H9 (cell line): ENCODE data around the gene PLEKHM1. TPM values are rescaled to one million over a fixed set of nuclear protein-coding genes. Genes with fewer than 3 reads are reported as not detected.
A peak's percentile ranks its signal among the peaks of the same experiment; 100 is the strongest.

Source experiments
- DNase-seq: peaks from one replicate; pipeline ENCODE4 v3.0.0-alpha.2; 2017
- H2AFZ ChIP-seq: one replicate; pipeline ENCODE4 v1.6.1; 2013; ENCODE audit warnings: mild to moderate bottlenecking, low read length, control low read depth, moderate library complexity
- H2AK5ac ChIP-seq: 2 replicates; pipeline ENCODE4 v1.6.1; 2013; ENCODE audit warnings: low read length, control low read depth, mixed read lengths; ENCODE audit not compliant: insufficient read length
- H2BK120ac ChIP-seq: one replicate; pipeline ENCODE4 v1.6.1; 2013; ENCODE audit warnings: low read depth, mild to moderate bottlenecking, low read length, control low read depth, inconsistent platforms; ENCODE audit not compliant: poor library complexity, severe bottlenecking
- H2BK12ac ChIP-seq: 2 replicates; pipeline ENCODE4 v1.6.1; 2013; ENCODE audit warnings: low read length, control low read depth, mixed read lengths, low read depth; ENCODE audit not compliant: insufficient read length
- H2BK15ac ChIP-seq: 2 replicates; pipeline ENCODE4 v1.6.1; 2013; ENCODE audit warnings: low read depth, low read length, control low read depth
- H2BK20ac ChIP-seq: one replicate; pipeline ENCODE4 v1.6.1; 2013; ENCODE audit warnings: low read depth, mild to moderate bottlenecking, low read length, control low read depth, inconsistent platforms; ENCODE audit not compliant: poor library complexity, severe bottlenecking
- H2BK5ac ChIP-seq: 2 replicates; pipeline ENCODE4 v1.6.1; 2013; ENCODE audit warnings: low read length, control low read depth, mixed read lengths; ENCODE audit not compliant: insufficient read length
- H3K14ac ChIP-seq: 2 replicates; pipeline ENCODE4 v1.6.1; 2013; ENCODE audit warnings: low read length, control low read depth; ENCODE audit not compliant: insufficient read depth
- H3K18ac ChIP-seq: 2 replicates; pipeline ENCODE4 v1.6.1; 2013; ENCODE audit warnings: low read depth, mild to moderate bottlenecking, mixed read lengths, low read length, control low read depth; ENCODE audit not compliant: insufficient read length
- H3K23ac ChIP-seq: 2 replicates; pipeline ENCODE4 v1.6.1; 2013; ENCODE audit warnings: low read length, control low read depth, mixed read lengths, low read depth; ENCODE audit not compliant: insufficient read length
- H3K23me2 ChIP-seq: 2 replicates; pipeline ENCODE4 v1.6.1; 2013; ENCODE audit warnings: low read depth, mild to moderate bottlenecking, mixed read lengths, low read length, control low read depth; ENCODE audit not compliant: insufficient read length, poor library complexity, severe bottlenecking
- H3K27ac ChIP-seq: 2 replicates; pipeline ENCODE4 v1.5.1; 2013; ENCODE audit warnings: low read length, control low read depth, mixed read lengths, low read depth; ENCODE audit not compliant: insufficient read length
- H3K27me3 ChIP-seq: 2 replicates; pipeline ENCODE4 v1.6.1; 2013; ENCODE audit warnings: low read length, control low read depth, inconsistent platforms; ENCODE audit not compliant: insufficient read depth
- H3K4ac ChIP-seq: 2 replicates; pipeline ENCODE4 v1.6.1; 2013; ENCODE audit warnings: low read depth, mild to moderate bottlenecking, control low read depth, inconsistent platforms, low read length, moderate library complexity
- H3K4me1 ChIP-seq: 2 replicates; pipeline ENCODE4 v1.6.1; 2013; ENCODE audit warnings: low read length, control low read depth, inconsistent platforms; ENCODE audit not compliant: insufficient read depth
- H3K4me2 ChIP-seq: 2 replicates; pipeline ENCODE4 v1.6.1; 2013; ENCODE audit warnings: low read length, control low read depth, mixed read lengths; ENCODE audit not compliant: insufficient read length, insufficient read depth
- H3K56ac ChIP-seq: 2 replicates; pipeline ENCODE4 v1.6.1; 2013; ENCODE audit warnings: low read depth, mild to moderate bottlenecking, mixed read lengths, low read length, control low read depth; ENCODE audit not compliant: insufficient read length
- H3K79me1 ChIP-seq: 2 replicates; pipeline ENCODE4 v1.6.1; 2013; ENCODE audit warnings: low read depth, mild to moderate bottlenecking, moderate library complexity, low read length, control low read depth, inconsistent platforms; ENCODE audit not compliant: insufficient read depth, poor library complexity, severe bottlenecking
- H3K79me2 ChIP-seq: 2 replicates; pipeline ENCODE4 v1.6.1; 2013; ENCODE audit warnings: low read length, control low read depth, inconsistent platforms; ENCODE audit not compliant: insufficient read depth
- H3K9ac ChIP-seq: 2 replicates; pipeline ENCODE4 v1.6.1; 2013; ENCODE audit warnings: low read length, control low read depth, mixed read lengths; ENCODE audit not compliant: insufficient read length; ENCODE audit errors: extremely low read depth
- H3K9me3 ChIP-seq: one replicate; pipeline ENCODE4 v1.6.1; 2013; ENCODE audit warnings: low read depth, low read length, inconsistent platforms; ENCODE audit not compliant: control insufficient read depth
- H3T11ph ChIP-seq: one replicate; pipeline ENCODE4 v1.6.1; 2013; ENCODE audit warnings: mild to moderate bottlenecking, low read length, control low read depth, inconsistent platforms
- H4K20me1 ChIP-seq: one replicate; pipeline ENCODE4 v1.6.1; 2013; ENCODE audit not compliant: control insufficient read depth, insufficient read length, insufficient read depth
- H4K5ac ChIP-seq: 2 replicates; pipeline ENCODE4 v1.6.1; 2013; ENCODE audit warnings: low read depth, mild to moderate bottlenecking, mixed read lengths, low read length, control low read depth; ENCODE audit not compliant: insufficient read length
- H4K8ac ChIP-seq: replicated peaks from 2 replicates; pipeline ENCODE4 v1.6.1; 2013; ENCODE audit warnings: low read length, control low read depth, mixed read lengths, low read depth; ENCODE audit not compliant: insufficient read length
- H4K91ac ChIP-seq: 2 replicates; pipeline ENCODE4 v1.6.1; 2013; ENCODE audit warnings: low read depth, mild to moderate bottlenecking, moderate library complexity, mixed read lengths, low read length, control low read depth; ENCODE audit not compliant: insufficient read length
- H3K27ac Mint-ChIP-seq, 3 experiments: 2 replicates in 2 of 3; 3 replicates in 1 of 3; pipeline ENCODE4 v1.8.0; 2020 to 2021; ENCODE audit warnings: mixed read lengths in 3 of 3, mild to moderate bottlenecking in 1 of 3, moderate library complexity in 1 of 3
- H3K27me3 Mint-ChIP-seq: 2 replicates; pipeline ENCODE4 v1.8.0; 2021; ENCODE audit warnings: low read depth, mild to moderate bottlenecking, moderate library complexity, mixed read lengths
- H3K36me3 Mint-ChIP-seq, 3 experiments: 2 replicates in 2 of 3; 3 replicates in 1 of 3; pipeline ENCODE4 v1.8.0; 2020 to 2021; ENCODE audit warnings: low read depth in 3 of 3, mixed read lengths in 3 of 3; ENCODE audit not compliant: insufficient read depth in 1 of 3
- H3K4me1 Mint-ChIP-seq, 2 experiments: 2 replicates each; pipeline ENCODE4 v1.8.0; 2020; ENCODE audit warnings: mixed read lengths in 2 of 2
- H3K4me3 Mint-ChIP-seq, 2 experiments: 2 replicates in 1 of 2; 3 replicates in 1 of 2; pipeline ENCODE4 v1.8.0; 2020 to 2021; ENCODE audit warnings: mild to moderate bottlenecking in 2 of 2, mixed read lengths in 2 of 2, moderate library complexity in 1 of 2
- H3K9me3 Mint-ChIP-seq, 2 experiments: 2 replicates in 1 of 2; 3 replicates in 1 of 2; pipeline ENCODE4 v1.8.0; 2020; ENCODE audit warnings: mild to moderate bottlenecking in 2 of 2, mixed read lengths in 2 of 2, moderate library complexity in 1 of 2
- CTCF ChIP-seq: fragments of 200-600 bp; sonication (generic); conservative IDR thresholded peaks from 3 replicates; pipeline ENCODE4 v1.8.0; 2021; ENCODE audit warnings: antibody characterized with exemption, mild to moderate bottlenecking
- WGBS: extraction: QIAGEN DNeasy Blood & Tissue Kit; methylation state at CpG from one replicate; pipeline ENCODE4 v1.1.7; 2013; ENCODE audit warnings: missing lambda C conversion rate, low lambda C conversion rate, mixed read lengths; ENCODE audit not compliant: insufficient read length; ENCODE audit errors: extremely low coverage; 5-methylcytosine and 5-hydroxymethylcytosine counted together
- total RNA-seq: library from RNA; stranded (reverse); gene quantifications from 2 replicates; pipeline ENCODE4 v1.2.1, GENCODE V29; 2021

PLEKHM1 gene
- total RNA-seq, 1 experiment from 2014 or later = 20.7 TPM

- Histone ChIP-seq H3K4me2 (peak overlapping the region; percentile 53), H2BK5ac (no peak overlapping the region), H3K9me3 (no peaks in the 10 kb centered on the region), H3K56ac (no peak overlapping the region), H2BK20ac (no peak overlapping the region), H3K4me1 (no peaks in the 10 kb centered on the region), H2BK15ac (no peak overlapping the region), H3K79me2 (no peaks in the 10 kb centered on the region), H3K14ac (no peak overlapping the region), H3K9ac (no peak overlapping the region), H4K91ac (no peak overlapping the region), H3K23ac (no peak overlapping the region), H3K27me3 (peaks cover 11% of the 10 kb centered on the region; the same call in 1 of the 2 replicates), H3K4ac (no peak overlapping the region), H4K20me1 (peaks cover 4% of the 10 kb centered on the region), H2AFZ (no peak overlapping the region), H2BK12ac (no peak overlapping the region), H3K27ac (no peak overlapping the region), H4K8ac (no peak overlapping the region), H3K79me1 (no peaks in the 10 kb centered on the region), H3K23me2 (peaks cover 5% of the 10 kb centered on the region), H3T11ph (no peak overlapping the region), H3K18ac (no peak overlapping the region), H2BK120ac (no peak overlapping the region), H4K5ac (no peak overlapping the region), H2AK5ac (no peak overlapping the region)
- no peak for TF ChIP-seq CTCF
- H3K36me3 Mint-ChIP-seq = peaks cover 0 to 6% (median 3%) of the 10 kb centered on the region in 3 experiments; a peak in 3 of 7 replicates
- H3K27ac Mint-ChIP-seq = peak overlapping the region in 2 of 3 experiments; percentile 9 to 70; a peak in 3 of 7 replicates
- no peak for DNase-seq
- H3K4me1 Mint-ChIP-seq = peaks cover 25 to 33% of the 10 kb centered on the region in 2 experiments
- WGBS = no CpG with 5 or more reads among the region's 6 CpGs
- peak overlapping the region; percentile 49 to 69 for H3K4me3 Mint-ChIP-seq
- H3K9me3 Mint-ChIP-seq = 0 out of 5 replicates have a peak, but pooled peaks cover 2% of the 10 kb centered on the region in 2 experiments
- peaks cover 37% of the 10 kb centered on the region for H3K27me3 Mint-ChIP-seq
These were observed 65.8 kb downstream of the PLEKHM1 start for GRCh38 chr17:45424769-45425124.
